Measurements from ENCODE around the gene DNAJB1. TPM values are rescaled to one million over a fixed set of nuclear protein-coding genes. Genes with fewer than 3 reads are reported as not detected.

DNAJB1 gene
- total and polyA plus RNA-seq, 2 of the 4 experiments (the other 2 are of a cell fraction): 88.2 to 95.4 TPM

DNA sequence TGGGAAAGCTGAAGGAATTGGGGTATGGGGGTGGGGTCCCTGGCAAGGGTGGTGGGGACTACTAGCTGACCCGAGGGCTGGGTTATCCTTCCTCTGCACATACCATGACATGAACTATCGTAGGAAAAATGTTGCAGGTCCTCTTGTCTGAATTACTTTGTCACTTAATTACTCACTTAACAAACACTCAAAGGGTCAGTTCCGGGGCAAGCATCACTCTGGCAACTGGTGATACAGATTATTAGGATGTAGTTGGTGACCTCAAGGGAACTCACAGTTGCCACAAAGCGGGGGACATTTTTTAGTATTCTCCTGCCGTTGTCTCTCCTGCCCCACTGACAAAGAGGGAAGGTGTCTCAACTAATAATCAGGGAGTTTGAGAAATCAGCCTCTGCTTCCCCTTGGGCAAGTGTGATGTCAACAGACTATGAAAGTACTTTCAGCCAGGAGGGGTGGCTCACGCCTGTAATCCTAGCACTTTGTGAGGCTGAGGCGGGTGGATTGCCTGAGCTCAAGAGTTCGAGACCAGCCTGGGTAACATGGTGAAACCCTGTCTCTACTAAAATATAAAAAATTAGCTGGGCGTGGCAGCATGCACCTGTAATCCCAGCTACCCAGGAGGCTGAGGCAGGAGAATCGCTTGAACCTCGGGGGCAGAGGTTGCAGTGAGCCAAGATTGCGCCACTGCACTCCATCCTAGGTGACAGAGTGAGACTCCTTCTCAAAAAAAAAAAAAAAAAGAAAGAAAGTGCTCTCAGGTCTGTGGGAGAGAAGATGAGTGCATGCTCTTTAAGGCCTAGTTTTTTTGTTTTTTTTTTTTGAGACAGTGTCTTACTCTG, 10.3 kb downstream of the DNAJB1 start:
- peak overlapping the region; percentile 65 for H2BK120ac ChIP-seq (ENCODE audit: low read depth, low read length)
- 42% methylated on average over 3 of the region's 12 CpGs; no CpG with 5 or more reads in 1 of the 2 experiments for WGBS, 2 experiments (ENCODE audit: extremely low coverage in 2 of 2, insufficient read length in 1 of 2)
- H2BK20ac ChIP-seq (ENCODE audit: low read depth, low read length): peak overlapping the region; percentile 9
- no peak overlapping the region for H3K23ac ChIP-seq (ENCODE audit: low read depth, low read length)
- dilution Hi-C loops (cut with HindIII; ENCODE audit: low sequenced_read_pairs, unreplicated experiment) (no loop called here), intact Hi-C loops (cut with micrococcal nuclease) (no loop called here), in situ Hi-C loops (cut with MboI; ENCODE audit: low sequenced_read_pairs) (no loop called here)
- H3K14ac ChIP-seq (replicated peaks; ENCODE audit: low read depth, low read length): no peak overlapping the region
- H3K56ac ChIP-seq (ENCODE audit: extremely low read depth, insufficient read depth, low read length): no peak overlapping the region
- peak overlapping the region in 1 of 2 experiments; percentile 67; a peak in 2 of 4 replicates for H4K8ac ChIP-seq (ENCODE audit: low read depth in 2 of 2, low read length in 2 of 2)
- no peak overlapping the region for H3K4me3 ChIP-seq (ENCODE audit: insufficient read depth, low read depth, low read length)
- H4K5ac ChIP-seq (ENCODE audit: low read depth, low read length): no peak overlapping the region
- peak overlapping the region; percentile 33 for H2BK5ac ChIP-seq (ENCODE audit: low read depth, low read length, poor library complexity, severe bottlenecking)
- H3K9me1 ChIP-seq (ENCODE audit: insufficient read depth, low read length): peaks cover 10% of the 10 kb centered on the region; the same call in 1 of the 2 replicates
- ChIA-PET POLR2A (ENCODE audit: unreplicated experiment) (interaction anchor here (0.8 kb wide), 1 partner anchor 11 kb away, joined by 20 read pairs; no protein-coding TSS in a partner anchor), CTCF (no interaction called here)
- no peak overlapping the region for H3K18ac ChIP-seq (ENCODE audit: low read depth, low read length)
- no peaks in the 10 kb centered on the region for H3K36me3 ChIP-seq (ENCODE audit: control insufficient read depth, insufficient read depth, low read length)
- DNase-seq: peak; percentile 67
- H2BK15ac ChIP-seq (ENCODE audit: low read depth, low read length): 0 out of 3 replicates have a peak overlapping the region, but pooled peaks have one; percentile 2
- H3K27ac ChIP-seq (ENCODE audit: insufficient read depth, low read length): peak overlapping the region; percentile 29
- no TSS peak for BruUV-seq (replicated peaks)
- peaks cover 16% of the 10 kb centered on the region for H3K4me1 ChIP-seq (ENCODE audit: control insufficient read depth, insufficient read depth, low read length)
- H3K27me3 ChIP-seq (ENCODE audit: control insufficient read depth, insufficient read depth, low read length): no peaks in the 10 kb centered on the region
- no peak overlapping the region; the same call in 1 of the 2 replicates for H3K4me2 ChIP-seq (ENCODE audit: low read depth, low read length)
- ATAC-seq (ENCODE audit: low read depth): peak; percentile 19
- no peaks in the 10 kb centered on the region for H3K9me3 ChIP-seq (ENCODE audit: control insufficient read depth, insufficient read depth, low read length)
- peak overlapping the region; percentile 92 for H3K4ac ChIP-seq (ENCODE audit: low read depth, low read length)
- H4K20me1 ChIP-seq (ENCODE audit: insufficient read depth, low read length): 0 out of 2 replicates have a peak, but pooled peaks cover 4% of the 10 kb centered on the region
- peak overlapping the region; percentile 85 for H2AK5ac ChIP-seq (ENCODE audit: low read depth, low read length)
- peaks cover 0 to 17% of the 10 kb centered on the region in 2 experiments; a peak in 2 of 4 replicates for H3K79me1 ChIP-seq (ENCODE audit: low read depth in 1 of 2, low read length in 2 of 2)
- H2AK9ac ChIP-seq (replicated peaks; ENCODE audit: low read depth, low read length, poor library complexity): no peak overlapping the region
- peak overlapping the region; percentile 88; the same call in 1 of the 2 replicates for H4K91ac ChIP-seq (ENCODE audit: insufficient read depth, low read depth, low read length)
- H3K9ac ChIP-seq (ENCODE audit: low read depth, low read length): no peak overlapping the region
- H2AFZ ChIP-seq (replicated peaks; ENCODE audit: low read length, poor library complexity): no peak overlapping the region
- no peak for TF ChIP-seq MXI1 (IDR thresholded peaks at IDR 0.05; ENCODE audit: borderline replicate concordance, low read depth, low read length)
- no peak for TF ChIP-seq CEBPB (IDR thresholded peaks at IDR 0.05; ENCODE audit: low read depth, low read length)
- TF ChIP-seq NFE2L2 (IDR thresholded peaks at IDR 0.05; ENCODE audit: low read depth, low read length): no peak
- TF ChIP-seq MAFK (IDR thresholded peaks at IDR 0.05; ENCODE audit: low read depth, low read length): no peak
- no peak for TF ChIP-seq SMC3 (IDR thresholded peaks at IDR 0.05; ENCODE audit: low read depth, low read length)
- TF ChIP-seq, protein P1, sequence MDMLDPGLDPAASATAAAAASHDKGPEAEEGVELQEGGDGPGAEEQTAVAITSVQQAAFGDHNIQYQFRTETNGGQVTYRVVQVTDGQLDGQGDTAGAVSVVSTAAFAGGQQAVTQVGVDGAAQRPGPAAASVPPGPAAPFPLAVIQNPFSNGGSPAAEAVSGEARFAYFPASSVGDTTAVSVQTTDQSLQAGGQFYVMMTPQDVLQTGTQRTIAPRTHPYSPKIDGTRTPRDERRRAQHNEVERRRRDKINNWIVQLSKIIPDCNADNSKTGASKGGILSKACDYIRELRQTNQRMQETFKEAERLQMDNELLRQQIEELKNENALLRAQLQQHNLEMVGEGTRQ (IDR thresholded peaks at IDR 0.05; ENCODE audit: low read depth, low read length): no peak
- no peak for TF ChIP-seq RAD21 (IDR thresholded peaks at IDR 0.05; ENCODE audit: low read length)
- TF ChIP-seq MAZ (IDR thresholded peaks at IDR 0.05; ENCODE audit: borderline replicate concordance, low read depth, low read length): no peak
- TF ChIP-seq RCOR1 (IDR thresholded peaks at IDR 0.05; ENCODE audit: insufficient replicate concordance, low read length): no peak
- TF ChIP-seq RFX5 (IDR thresholded peaks at IDR 0.05; ENCODE audit: low read depth, low read length): no peak
- TF ChIP-seq, protein P2, sequence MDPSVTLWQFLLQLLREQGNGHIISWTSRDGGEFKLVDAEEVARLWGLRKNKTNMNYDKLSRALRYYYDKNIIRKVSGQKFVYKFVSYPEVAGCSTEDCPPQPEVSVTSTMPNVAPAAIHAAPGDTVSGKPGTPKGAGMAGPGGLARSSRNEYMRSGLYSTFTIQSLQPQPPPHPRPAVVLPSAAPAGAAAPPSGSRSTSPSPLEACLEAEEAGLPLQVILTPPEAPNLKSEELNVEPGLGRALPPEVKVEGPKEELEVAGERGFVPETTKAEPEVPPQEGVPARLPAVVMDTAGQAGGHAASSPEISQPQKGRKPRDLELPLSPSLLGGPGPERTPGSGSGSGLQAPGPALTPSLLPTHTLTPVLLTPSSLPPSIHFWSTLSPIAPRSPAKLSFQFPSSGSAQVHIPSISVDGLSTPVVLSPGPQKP (IDR thresholded peaks at IDR 0.05; ENCODE audit: borderline replicate concordance, low read depth, low read length): no peak
- no peak for TF ChIP-seq POLR2A (IDR thresholded peaks at IDR 0.05; ENCODE audit: low read depth, low read length)
- no peak for TF ChIP-seq BHLHE40 (IDR thresholded peaks at IDR 0.05; ENCODE audit: low read depth, low read length)
- TF ChIP-seq, protein P3, sequence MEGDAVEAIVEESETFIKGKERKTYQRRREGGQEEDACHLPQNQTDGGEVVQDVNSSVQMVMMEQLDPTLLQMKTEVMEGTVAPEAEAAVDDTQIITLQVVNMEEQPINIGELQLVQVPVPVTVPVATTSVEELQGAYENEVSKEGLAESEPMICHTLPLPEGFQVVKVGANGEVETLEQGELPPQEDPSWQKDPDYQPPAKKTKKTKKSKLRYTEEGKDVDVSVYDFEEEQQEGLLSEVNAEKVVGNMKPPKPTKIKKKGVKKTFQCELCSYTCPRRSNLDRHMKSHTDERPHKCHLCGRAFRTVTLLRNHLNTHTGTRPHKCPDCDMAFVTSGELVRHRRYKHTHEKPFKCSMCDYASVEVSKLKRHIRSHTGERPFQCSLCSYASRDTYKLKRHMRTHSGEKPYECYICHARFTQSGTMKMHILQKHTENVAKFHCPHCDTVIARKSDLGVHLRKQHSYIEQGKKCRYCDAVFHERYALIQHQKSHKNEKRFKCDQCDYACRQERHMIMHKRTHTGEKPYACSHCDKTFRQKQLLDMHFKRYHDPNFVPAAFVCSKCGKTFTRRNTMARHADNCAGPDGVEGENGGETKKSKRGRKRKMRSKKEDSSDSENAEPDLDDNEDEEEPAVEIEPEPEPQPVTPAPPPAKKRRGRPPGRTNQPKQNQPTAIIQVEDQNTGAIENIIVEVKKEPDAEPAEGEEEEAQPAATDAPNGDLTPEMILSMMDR (conservative IDR thresholded peaks at IDR 0.05; ENCODE audit: low read depth, low read length): no peak

All from IMR-90 (cell line).